Subcutaneous adipose tissue (tissue), 4 donors: Measurements from ENCODE around the gene SYT6. TPM values are rescaled to one million over a fixed set of nuclear protein-coding genes. Genes with fewer than 3 reads are reported as not detected.

Source experiments
- CTCF ChIP-seq: fragments of 450-650 bp; IDR thresholded peaks from one replicate; pipeline ENCODE4 v1.5.1; 2016; ENCODE audit warnings: low read depth, mild to moderate bottlenecking, control low read depth, antibody characterized with exemption, moderate library complexity
- total RNA-seq, 4 donors: library from RNA; depleted of rRNA; stranded (reverse); fragments of >200 nt; gene quantifications; one replicate each; pipeline ENCODE4 v1.1.0, GENCODE V29; 2016

The SYT6 gene
- total RNA-seq, 4 donors from 2014 or later: 0.19 TPM; not detected in 3

GRCh38 chr1:114139540-114139939 lies 14.1 kb downstream of the SYT6 start:
- TF ChIP-seq CTCF: no peak

GRCh38 chr1:114137497-114137896 lies 16.2 kb downstream of the SYT6 start:
- TF ChIP-seq CTCF: no peak

- no peak for TF ChIP-seq CTCF
These were observed 17.9 kb downstream of the SYT6 start for GRCh38 chr1:114135786-114136185.

GRCh38 chr1:114134518-114134917 lies 19.2 kb downstream of the SYT6 start:
- no peak for TF ChIP-seq CTCF

GRCh38 chr1:114133129-114133528 lies 20.5 kb downstream of the SYT6 start:
- TF ChIP-seq CTCF: no peak

- no peak for TF ChIP-seq CTCF
These were observed 22.0 kb downstream of the SYT6 start for GRCh38 chr1:114131526-114132220.

GRCh38 chr1:114130846-114131525 lies 22.7 kb downstream of the SYT6 start:
- TF ChIP-seq CTCF: no peak
